ENCODE results near the gene SLC20A1.

The SLC20A1 gene

DNA sequence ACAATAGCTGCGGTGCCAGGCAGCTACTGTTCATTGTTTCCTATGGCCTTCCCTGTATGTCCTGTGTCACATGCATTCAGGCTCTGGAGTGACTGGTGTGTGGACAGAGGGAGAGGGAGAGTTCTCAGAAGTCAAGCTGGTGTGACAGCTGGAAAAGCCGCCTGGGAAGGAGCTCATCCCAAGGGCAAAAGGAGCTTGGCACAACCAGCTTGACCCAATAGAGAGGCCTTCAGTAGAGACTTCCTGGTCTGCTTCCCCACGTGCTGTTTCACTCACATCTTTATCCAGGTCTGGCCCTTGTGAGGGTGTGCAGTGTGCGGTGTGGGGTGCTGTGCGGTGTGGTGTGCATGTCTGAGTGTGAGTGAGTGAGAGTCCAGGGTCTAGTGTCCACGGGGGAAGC, 64.0 kb downstream of the SLC20A1 start:
- no peak for DNase-seq (ENCODE audit: low read depth, low spot score)

DNA sequence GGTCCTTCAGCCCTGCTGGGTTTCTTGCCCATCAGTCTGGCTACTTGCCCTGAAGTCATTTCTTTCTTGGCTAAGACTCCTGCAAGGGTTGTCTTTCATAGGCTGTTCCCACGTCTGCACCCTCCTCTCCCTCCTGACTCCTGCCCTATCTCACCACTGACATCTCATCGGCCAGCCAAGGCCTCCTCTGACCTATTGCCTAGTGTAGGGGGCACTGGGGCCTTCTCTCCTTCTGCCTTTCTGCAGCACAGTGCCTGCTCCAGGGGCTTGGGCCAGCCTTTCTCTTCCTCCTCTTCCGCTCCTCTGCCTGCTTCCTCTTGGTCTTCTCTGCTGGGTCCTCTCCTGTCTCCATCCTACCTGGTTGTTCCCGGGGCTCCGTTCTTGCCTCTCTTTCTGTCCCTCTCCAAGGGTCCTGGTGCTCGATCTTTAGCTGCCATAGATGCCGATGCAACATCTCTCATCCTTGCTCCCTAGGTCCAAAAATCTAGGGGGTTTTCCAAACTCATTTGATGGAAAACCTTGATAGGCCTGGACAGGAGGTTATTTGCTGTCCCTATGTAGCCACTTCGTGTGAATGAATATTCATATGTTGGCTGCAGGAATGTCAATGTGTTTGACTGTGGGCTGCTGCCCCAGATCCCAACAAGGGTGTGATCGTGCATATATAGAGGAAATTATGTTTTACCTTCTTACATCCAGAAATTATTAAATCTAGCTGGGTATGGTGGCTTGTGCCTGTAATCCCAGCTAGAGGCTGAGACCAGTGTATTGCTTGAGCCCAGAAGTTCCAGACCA, 65.4 kb downstream of the SLC20A1 start:
- no peak for DNase-seq (ENCODE audit: low read depth, low spot score)

DNA sequence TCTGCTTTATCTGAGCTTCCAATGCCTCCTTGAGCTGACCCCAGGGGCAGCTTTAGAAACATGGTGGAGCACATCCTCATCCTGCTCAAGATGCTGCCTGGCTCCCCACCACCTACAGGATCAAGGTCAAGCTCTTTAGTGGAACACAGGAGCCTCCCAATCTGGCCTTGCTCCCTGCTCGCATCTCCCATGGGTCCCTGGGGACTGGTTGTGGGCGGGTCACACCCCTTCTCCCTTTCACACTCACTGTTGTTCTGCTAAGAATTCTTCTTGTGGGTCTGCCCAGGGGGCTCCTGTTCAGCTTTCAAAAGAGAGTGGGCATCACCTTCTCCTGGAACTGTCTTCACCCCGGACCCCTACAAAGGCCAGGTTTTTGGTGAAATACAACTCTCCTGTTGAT, 66.7 kb downstream of the SLC20A1 start:
- DNase-seq (ENCODE audit: low read depth, low spot score), result no peak

DNA sequence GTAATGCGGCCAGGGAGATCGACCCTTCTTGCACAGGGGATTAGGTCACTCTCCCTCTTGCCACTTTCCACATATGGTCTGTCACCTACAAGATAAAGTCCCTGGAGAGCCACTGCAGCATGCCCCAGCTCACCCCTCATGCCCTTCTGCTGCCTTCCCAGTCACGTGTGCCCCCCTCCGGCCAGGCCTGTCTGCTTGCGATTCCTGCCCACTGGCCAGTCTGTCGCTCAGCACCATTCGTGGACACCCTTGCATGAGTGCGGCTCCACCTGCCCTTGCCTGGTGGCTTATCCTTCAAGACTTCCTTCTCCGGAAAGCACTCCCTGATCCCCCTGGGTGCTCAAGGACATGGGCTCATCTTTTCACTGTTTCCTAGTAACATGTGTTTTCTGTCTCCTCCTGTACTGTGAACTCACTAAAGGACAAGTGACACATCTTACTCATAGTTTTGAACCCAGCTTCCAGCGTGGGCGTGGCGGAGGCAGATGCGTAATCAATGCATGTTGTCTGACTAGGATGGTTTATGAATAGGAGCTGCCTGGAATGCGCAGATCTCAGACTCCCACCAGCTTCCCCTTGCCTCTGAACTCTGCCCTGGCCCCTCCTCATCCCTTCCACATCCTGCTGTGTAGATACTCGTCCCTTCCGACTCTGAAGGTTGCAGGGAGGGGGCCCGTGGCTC, 67.3 kb downstream of the SLC20A1 start:
- DNase-seq (ENCODE audit: low read depth, low spot score), result no peak

All from activated CD4-positive, CD25-positive, alpha-beta regulatory T cell treated with anti-CD3 and anti-CD28 coated beads, Interleukin-2, amount 50 U/mL, for 16 hours (primary cell).